ENCODE measurements around the gene PAPOLA.

The PAPOLA gene

GRCh38 chr14:96459851-96460250 lies 42.3 kb upstream of the PAPOLA start:
- TF ChIP-seq EZH2phosphoT487 (IDR thresholded peaks at IDR 0.05; ENCODE audit: low read depth) (no peak), CTCF (IDR thresholded peaks at IDR 0.05; ENCODE audit: low read depth, low read length) (no peak)

GRCh38 chr14:96461950-96462798 lies 40.0 kb upstream of the PAPOLA start:
- Histone ChIP-seq H3K36me3 (replicated peaks; ENCODE audit: low read depth, low read length) (no peaks in the 10 kb centered on the region), H3K9me3 (ENCODE audit: insufficient read depth, low read length) (no peaks in the 10 kb centered on the region), H3K27ac (ENCODE audit: low read length) (no peak overlapping the region), H3K79me2 (ENCODE audit: low read length) (no peaks in the 10 kb centered on the region), H3K4me2 (ENCODE audit: low read length) (no peak overlapping the region), H3K4me1 (ENCODE audit: low read length) (no peaks in the 10 kb centered on the region), H4K20me1 (ENCODE audit: insufficient read depth, low read length) (no peaks in the 10 kb centered on the region), H2AFZ (ENCODE audit: low read depth, low read length) (no peak overlapping the region), H3K4me3 (ENCODE audit: low read length) (no peak overlapping the region), H3K27me3 (ENCODE audit: low read depth, low read length) (no peaks in the 10 kb centered on the region), H3K9ac (ENCODE audit: low read length) (no peak overlapping the region)
- TF ChIP-seq CTCF (IDR thresholded peaks at IDR 0.05; ENCODE audit: low read depth, low read length) (no peak), EZH2phosphoT487 (IDR thresholded peaks at IDR 0.05; ENCODE audit: low read depth) (no peak)

More at GRCh38 chr14:96459851-96460250, 42.3 kb upstream of the PAPOLA start:
- no peaks in the 10 kb centered on the region for H3K36me3 ChIP-seq (replicated peaks; ENCODE audit: low read depth, low read length)
- H2AFZ ChIP-seq (ENCODE audit: low read depth, low read length): no peak overlapping the region
- H3K4me1 ChIP-seq (ENCODE audit: low read length): no peaks in the 10 kb centered on the region
- no peaks in the 10 kb centered on the region for H3K9me3 ChIP-seq (ENCODE audit: insufficient read depth, low read length)
- H4K20me1 ChIP-seq (ENCODE audit: insufficient read depth, low read length): no peaks in the 10 kb centered on the region
- H3K79me2 ChIP-seq (ENCODE audit: low read length): no peaks in the 10 kb centered on the region
- no peaks in the 10 kb centered on the region for H3K27me3 ChIP-seq (ENCODE audit: low read depth, low read length)
- H3K9ac ChIP-seq (ENCODE audit: low read length): no peak overlapping the region
- no peak overlapping the region for H3K4me2 ChIP-seq (ENCODE audit: low read length)
- H3K4me3 ChIP-seq (ENCODE audit: low read length): no peak overlapping the region
- H3K27ac ChIP-seq (ENCODE audit: low read length): no peak overlapping the region

GRCh38 chr14:96464136-96464535 lies 38.0 kb upstream of the PAPOLA start:
- Histone ChIP-seq H3K9me3 (ENCODE audit: insufficient read depth, low read length) (no peaks in the 10 kb centered on the region), H3K9ac (ENCODE audit: low read length) (no peak overlapping the region), H3K4me2 (ENCODE audit: low read length) (no peak overlapping the region), H3K27ac (ENCODE audit: low read length) (no peak overlapping the region), H4K20me1 (ENCODE audit: insufficient read depth, low read length) (no peaks in the 10 kb centered on the region), H3K36me3 (replicated peaks; ENCODE audit: low read depth, low read length) (no peaks in the 10 kb centered on the region), H3K4me3 (ENCODE audit: low read length) (no peak overlapping the region), H3K4me1 (ENCODE audit: low read length) (no peaks in the 10 kb centered on the region), H3K27me3 (ENCODE audit: low read depth, low read length) (no peaks in the 10 kb centered on the region), H2AFZ (ENCODE audit: low read depth, low read length) (no peak overlapping the region), H3K79me2 (ENCODE audit: low read length) (no peaks in the 10 kb centered on the region)
- TF ChIP-seq CTCF (IDR thresholded peaks at IDR 0.05; ENCODE audit: low read depth, low read length) (no peak), EZH2phosphoT487 (IDR thresholded peaks at IDR 0.05; ENCODE audit: low read depth) (no peak)

GRCh38 chr14:96466918-96467317 lies 35.3 kb upstream of the PAPOLA start:
- no peak overlapping the region for H3K4me2 ChIP-seq (ENCODE audit: low read length)
- no peaks in the 10 kb centered on the region for H4K20me1 ChIP-seq (ENCODE audit: insufficient read depth, low read length)
- no peak overlapping the region for H3K9ac ChIP-seq (ENCODE audit: low read length)
- H3K4me1 ChIP-seq (ENCODE audit: low read length): no peaks in the 10 kb centered on the region
- H3K36me3 ChIP-seq (replicated peaks; ENCODE audit: low read depth, low read length): no peaks in the 10 kb centered on the region
- TF ChIP-seq CTCF (IDR thresholded peaks at IDR 0.05; ENCODE audit: low read depth, low read length): no peak
- TF ChIP-seq EZH2phosphoT487 (IDR thresholded peaks at IDR 0.05; ENCODE audit: low read depth): no peak
- no peaks in the 10 kb centered on the region for H3K27me3 ChIP-seq (ENCODE audit: low read depth, low read length)
- no peak overlapping the region for H3K4me3 ChIP-seq (ENCODE audit: low read length)
- no peaks in the 10 kb centered on the region for H3K9me3 ChIP-seq (ENCODE audit: insufficient read depth, low read length)
- no peak overlapping the region for H3K27ac ChIP-seq (ENCODE audit: low read length)
- H2AFZ ChIP-seq (ENCODE audit: low read depth, low read length): no peak overlapping the region
- no peaks in the 10 kb centered on the region for H3K79me2 ChIP-seq (ENCODE audit: low read length)
